ENCODE data around the gene RABEP2. TPM values are rescaled to one million over a fixed set of nuclear protein-coding genes. Genes with fewer than 3 reads are reported as not detected.

Gene RABEP2
- total and polyA plus RNA-seq, 9 of the 15 experiments (the other 6 are each of a cell fraction or from before 2014, with no cell fraction given) = 0.15 to 13.4 (median 3.5) TPM

- no peak for TF ChIP-seq MCM3 (IDR thresholded peaks at IDR 0.05)
- TF ChIP-seq ZNF589 (CRISPR knock-in tag; IDR thresholded peaks at IDR 0.05; ENCODE audit: low read depth) = no peak
- TF ChIP-seq TCF7L2 (IDR thresholded peaks at IDR 0.05; ENCODE audit: low read depth, low read length) = no peak
- TF ChIP-seq NEUROD1 (IDR thresholded peaks at IDR 0.05; ENCODE audit: borderline replicate concordance, low read depth, low read length, partially characterized antibody) = peak; percentile 44
- TF ChIP-seq L3MBTL2 (IDR thresholded peaks at IDR 0.05) = 0 out of 2 replicates have a peak, but pooled peaks have one; percentile 46
- peak; percentile 56 for TF ChIP-seq SMAD1 (IDR thresholded peaks at IDR 0.05; ENCODE audit: low read depth, low read length, partially characterized antibody)
- peak; percentile 22; the same call in 1 of the 2 replicates for TF ChIP-seq TARDBP (IDR thresholded peaks at IDR 0.05)
- 0 out of 2 replicates have a peak, but pooled peaks have one; percentile 41 for TF ChIP-seq BHLHE40 (IDR thresholded peaks at IDR 0.05; ENCODE audit: low read length)
- peak; percentile 66; the same call in 1 of the 2 replicates for TF ChIP-seq ZSCAN32 (CRISPR knock-in tag; IDR thresholded peaks at IDR 0.05)
- peak; percentile 85 for TF ChIP-seq PHF8 (IDR thresholded peaks at IDR 0.05; ENCODE audit: borderline replicate concordance, low read length)
- TF ChIP-seq NR1H2 (CRISPR knock-in tag; IDR thresholded peaks at IDR 0.05) = 0 out of 2 replicates have a peak, but pooled peaks have one; percentile 32
- TF ChIP-seq JUNB (CRISPR knock-in tag; conservative IDR thresholded peaks at IDR 0.05) = no peak
- no peak for TF ChIP-seq RBM15 (IDR thresholded peaks at IDR 0.05; ENCODE audit: insufficient read depth, low read length)
- TF ChIP-seq ZNF785 (CRISPR knock-in tag; IDR thresholded peaks at IDR 0.05) = no peak
- no peak for TF ChIP-seq ZNF76 (CRISPR knock-in tag; IDR thresholded peaks at IDR 0.05; ENCODE audit: borderline replicate concordance)
- TF ChIP-seq ZBTB26 (CRISPR knock-in tag; IDR thresholded peaks at IDR 0.05) = no peak
- TF ChIP-seq TBL1XR1 (IDR thresholded peaks at IDR 0.05; ENCODE audit: low read length in 2 of 2) = peak in 1 of 2 experiments; percentile 69; a peak in 1 of 4 replicates
- no peak for TF ChIP-seq ZNF134 (CRISPR knock-in tag; conservative IDR thresholded peaks at IDR 0.05)
- no peak for TF ChIP-seq CBFB (CRISPR knock-in tag; IDR thresholded peaks at IDR 0.05)
- TF ChIP-seq NFYB (IDR thresholded peaks at IDR 0.05; ENCODE audit: extremely low read depth, insufficient read length) = peak; percentile 5
- TF ChIP-seq CGGBP1 (CRISPR knock-in tag; IDR thresholded peaks at IDR 0.05) = 0 out of 2 replicates have a peak, but pooled peaks have one; percentile 27
- no peak for TF ChIP-seq ZNF143 (CRISPR knock-in tag; IDR thresholded peaks at IDR 0.05)
- peak; percentile 79; the same call in 1 of the 2 replicates for TF ChIP-seq KAT7 (CRISPR knock-in tag; IDR thresholded peaks at IDR 0.05; ENCODE audit: borderline replicate concordance)
- TF ChIP-seq ZNF764 (CRISPR knock-in tag; IDR thresholded peaks at IDR 0.05; ENCODE audit: low read depth) = no peak
- peak; percentile 44; the same call in 1 of the 2 replicates for TF ChIP-seq CBX1 (IDR thresholded peaks at IDR 0.05; ENCODE audit: low read depth)
- no peak; the same call in 1 of the 2 replicates for TF ChIP-seq ZBTB7A (IDR thresholded peaks at IDR 0.05; ENCODE audit: borderline replicate concordance, control insufficient read depth, low read depth, low read length)
- peak; percentile 15; the same call in 1 of the 2 replicates for TF ChIP-seq MITF (IDR thresholded peaks at IDR 0.05)
- no peak for TF ChIP-seq ZNF668 (CRISPR knock-in tag; IDR thresholded peaks at IDR 0.05)
Measured at GRCh38 chr16:28925386-28926228, 569 bp upstream of the RABEP2 start (continued).
